DND-41 (cell line): ENCODE data around the gene RIOX2.

Experiments
- EZH2 ChIP-seq: IDR thresholded peaks from 3 replicates; pipeline ENCODE4 v1.6.1; 2012; ENCODE audit warnings: borderline replicate concordance, low read depth, mild to moderate bottlenecking, moderate library complexity, low read length, inconsistent platforms; ENCODE audit not compliant: severe bottlenecking
- TF ChIP-seq, protein P1 (sequence below): IDR thresholded peaks from 2 replicates; pipeline ENCODE4 v1.5.1; 2012; ENCODE audit warnings: borderline replicate concordance, low read length, moderate library complexity, mild to moderate bottlenecking; ENCODE audit not compliant: poor library complexity, severe bottlenecking; ENCODE audit errors: extremely low read depth

- TF ChIP-seq, protein P1, sequence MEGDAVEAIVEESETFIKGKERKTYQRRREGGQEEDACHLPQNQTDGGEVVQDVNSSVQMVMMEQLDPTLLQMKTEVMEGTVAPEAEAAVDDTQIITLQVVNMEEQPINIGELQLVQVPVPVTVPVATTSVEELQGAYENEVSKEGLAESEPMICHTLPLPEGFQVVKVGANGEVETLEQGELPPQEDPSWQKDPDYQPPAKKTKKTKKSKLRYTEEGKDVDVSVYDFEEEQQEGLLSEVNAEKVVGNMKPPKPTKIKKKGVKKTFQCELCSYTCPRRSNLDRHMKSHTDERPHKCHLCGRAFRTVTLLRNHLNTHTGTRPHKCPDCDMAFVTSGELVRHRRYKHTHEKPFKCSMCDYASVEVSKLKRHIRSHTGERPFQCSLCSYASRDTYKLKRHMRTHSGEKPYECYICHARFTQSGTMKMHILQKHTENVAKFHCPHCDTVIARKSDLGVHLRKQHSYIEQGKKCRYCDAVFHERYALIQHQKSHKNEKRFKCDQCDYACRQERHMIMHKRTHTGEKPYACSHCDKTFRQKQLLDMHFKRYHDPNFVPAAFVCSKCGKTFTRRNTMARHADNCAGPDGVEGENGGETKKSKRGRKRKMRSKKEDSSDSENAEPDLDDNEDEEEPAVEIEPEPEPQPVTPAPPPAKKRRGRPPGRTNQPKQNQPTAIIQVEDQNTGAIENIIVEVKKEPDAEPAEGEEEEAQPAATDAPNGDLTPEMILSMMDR, result no peak
- no peak for TF ChIP-seq EZH2
Observed at GRCh38 chr3:97983933-97984491, 11.8 kb upstream of the RIOX2 start.
